DND-41 (cell line): ENCODE results near the gene RAB3B.
A peak's percentile ranks its signal among the peaks of the same experiment; 100 is the strongest.
"Not testable (repeated sequence)": the region's sequence is repeated elsewhere in the genome, so short reads cannot be mapped to it uniquely, and the experiment has no call there.

ENCODE experiments used
- ATAC-seq: fragments of 200-7000 bp; cut with Tn5 transposase; 3 replicates; pipeline ENCODE4 v1.9.1; 2021; ENCODE audit warnings: low read depth; ENCODE audit not compliant: insufficient read depth
- DNase-seq: peaks from one replicate; pipeline ENCODE4 v3.0.0-alpha.2; 2020
- H2AFZ ChIP-seq: 2 replicates; pipeline ENCODE4 v1.6.0; 2012; ENCODE audit warnings: low read depth, low read length
- H3K27ac ChIP-seq: 2 replicates; pipeline ENCODE4 v1.5.1; 2012; ENCODE audit warnings: low read length, inconsistent platforms
- H3K27me3 ChIP-seq: fragments of 200-600 bp; sonication (generic); 2 replicates; pipeline ENCODE4 v1.6.0; 2012; ENCODE audit warnings: low read length, mild to moderate bottlenecking, inconsistent platforms; ENCODE audit not compliant: insufficient read depth, poor library complexity
- H3K36me3 ChIP-seq: 2 replicates; pipeline ENCODE4 v1.5.1; 2012; ENCODE audit warnings: low read length, inconsistent platforms; ENCODE audit not compliant: insufficient read depth
- H3K4me1 ChIP-seq: 2 replicates; pipeline ENCODE4 v1.5.1; 2012; ENCODE audit warnings: mild to moderate bottlenecking, low read length; ENCODE audit not compliant: insufficient read depth
- H3K4me2 ChIP-seq: 2 replicates; pipeline ENCODE4 v1.6.0; 2012; ENCODE audit warnings: mild to moderate bottlenecking, moderate library complexity, low read length, inconsistent platforms; ENCODE audit not compliant: insufficient read depth
- H3K4me3 ChIP-seq, 2 experiments: fragments of 200-600 bp in 1 of 2; shearing (Covaris generic) in 1 of 2; 2 replicates each; pipeline ENCODE4 v1.5.1; 2012 to 2016; ENCODE audit warnings: inconsistent platforms in 2 of 2, low read length in 2 of 2, mild to moderate bottlenecking in 2 of 2, low read depth in 1 of 2, moderate library complexity in 1 of 2
- H3K79me2 ChIP-seq: 2 replicates; pipeline ENCODE4 v1.6.0; 2012; ENCODE audit warnings: low read length, inconsistent platforms; ENCODE audit not compliant: insufficient read depth
- H3K9ac ChIP-seq: 2 replicates; pipeline ENCODE4 v1.6.0; 2012; ENCODE audit warnings: low read depth, mild to moderate bottlenecking, inconsistent platforms, low read length, moderate library complexity
- H3K9me3 ChIP-seq: 2 replicates; pipeline ENCODE4 v1.5.1; 2012; ENCODE audit warnings: low read length, moderate library complexity, mild to moderate bottlenecking, inconsistent platforms; ENCODE audit not compliant: insufficient read depth, severe bottlenecking
- H4K20me1 ChIP-seq: 2 replicates; pipeline ENCODE4 v1.6.0; 2012; ENCODE audit warnings: low read length; ENCODE audit not compliant: insufficient read depth
- EZH2 ChIP-seq: IDR thresholded peaks from 3 replicates; pipeline ENCODE4 v1.6.1; 2012; ENCODE audit warnings: borderline replicate concordance, low read depth, mild to moderate bottlenecking, moderate library complexity, low read length, inconsistent platforms; ENCODE audit not compliant: severe bottlenecking
- TF ChIP-seq, protein P1 (sequence below): IDR thresholded peaks from 2 replicates; pipeline ENCODE4 v1.5.1; 2012; ENCODE audit warnings: borderline replicate concordance, low read length, moderate library complexity, mild to moderate bottlenecking; ENCODE audit not compliant: poor library complexity, severe bottlenecking; ENCODE audit errors: extremely low read depth

RAB3B gene

DNA sequence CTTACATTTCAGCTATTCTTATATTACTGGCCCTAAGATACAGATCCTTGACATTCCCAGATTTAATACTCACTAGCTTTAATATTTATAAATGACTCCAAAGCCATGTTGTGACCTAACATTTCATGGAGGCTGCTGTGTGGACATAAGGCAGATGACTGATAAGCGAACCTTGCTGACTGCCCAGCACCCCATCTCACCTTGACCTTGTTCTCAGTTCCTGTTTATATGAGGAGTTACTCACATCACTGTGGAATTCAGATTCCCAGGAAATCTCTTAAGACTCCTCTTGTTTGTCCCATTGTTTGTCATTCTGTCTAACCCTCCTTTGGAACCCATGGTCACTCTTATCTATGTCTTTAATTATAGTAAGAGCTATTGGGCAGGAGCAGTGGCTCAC is 21.9 kb downstream of the RAB3B start:
- no peaks in the 10 kb centered on the region for H3K4me1 ChIP-seq
- ATAC-seq (no peak), DNase-seq (no peak)
- H3K27me3 ChIP-seq = no peaks in the 10 kb centered on the region
- H3K79me2 ChIP-seq = no peaks in the 10 kb centered on the region
- no peak overlapping the region for H3K9ac ChIP-seq
- H4K20me1 ChIP-seq = no peaks in the 10 kb centered on the region
- TF ChIP-seq, protein P1, sequence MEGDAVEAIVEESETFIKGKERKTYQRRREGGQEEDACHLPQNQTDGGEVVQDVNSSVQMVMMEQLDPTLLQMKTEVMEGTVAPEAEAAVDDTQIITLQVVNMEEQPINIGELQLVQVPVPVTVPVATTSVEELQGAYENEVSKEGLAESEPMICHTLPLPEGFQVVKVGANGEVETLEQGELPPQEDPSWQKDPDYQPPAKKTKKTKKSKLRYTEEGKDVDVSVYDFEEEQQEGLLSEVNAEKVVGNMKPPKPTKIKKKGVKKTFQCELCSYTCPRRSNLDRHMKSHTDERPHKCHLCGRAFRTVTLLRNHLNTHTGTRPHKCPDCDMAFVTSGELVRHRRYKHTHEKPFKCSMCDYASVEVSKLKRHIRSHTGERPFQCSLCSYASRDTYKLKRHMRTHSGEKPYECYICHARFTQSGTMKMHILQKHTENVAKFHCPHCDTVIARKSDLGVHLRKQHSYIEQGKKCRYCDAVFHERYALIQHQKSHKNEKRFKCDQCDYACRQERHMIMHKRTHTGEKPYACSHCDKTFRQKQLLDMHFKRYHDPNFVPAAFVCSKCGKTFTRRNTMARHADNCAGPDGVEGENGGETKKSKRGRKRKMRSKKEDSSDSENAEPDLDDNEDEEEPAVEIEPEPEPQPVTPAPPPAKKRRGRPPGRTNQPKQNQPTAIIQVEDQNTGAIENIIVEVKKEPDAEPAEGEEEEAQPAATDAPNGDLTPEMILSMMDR = no peak
- no peak for TF ChIP-seq EZH2
- H3K4me3 ChIP-seq = no peak overlapping the region
- no peak overlapping the region for H2AFZ ChIP-seq
- no peaks in the 10 kb centered on the region for H3K9me3 ChIP-seq
- H3K4me2 ChIP-seq = no peak overlapping the region
- H3K27ac ChIP-seq = no peak overlapping the region
- H3K36me3 ChIP-seq = no peaks in the 10 kb centered on the region

DNA sequence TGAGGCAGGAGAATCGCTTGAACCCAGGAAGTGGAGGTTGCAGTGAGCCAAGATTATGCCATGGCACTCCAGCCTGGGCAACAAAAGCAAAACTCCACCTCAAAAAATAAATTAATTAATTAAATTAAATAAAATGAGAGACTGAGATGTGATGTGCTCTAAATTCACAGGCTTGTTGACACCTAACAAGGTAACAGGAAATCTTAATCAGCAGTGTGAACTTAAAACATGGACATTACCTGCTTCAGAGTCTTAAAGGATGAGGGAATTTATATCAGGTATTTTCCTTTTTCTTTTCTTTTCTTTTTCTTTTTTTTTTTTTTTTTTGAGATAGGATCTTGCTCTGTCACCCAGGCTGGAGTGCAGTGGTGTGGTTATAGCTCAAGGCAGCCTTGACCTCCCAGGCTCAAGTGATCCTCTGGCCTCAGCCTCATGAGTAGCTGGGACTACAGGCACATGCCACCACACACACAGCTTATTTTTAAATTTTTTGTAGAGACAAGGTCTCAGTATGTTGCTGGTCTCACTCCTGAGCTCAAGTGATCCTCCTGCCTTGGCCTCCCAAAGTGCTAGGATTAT is 23.2 kb downstream of the RAB3B start:
- H3K9ac ChIP-seq, H3K4me2 ChIP-seq, H3K27me3 ChIP-seq, H3K9me3 ChIP-seq, H3K36me3 ChIP-seq, DNase-seq, H4K20me1 ChIP-seq, ATAC-seq, H3K4me1 ChIP-seq, H3K4me3 ChIP-seq, H3K79me2 ChIP-seq, H2AFZ ChIP-seq, H3K27ac ChIP-seq: not testable (repeated sequence)

DNA sequence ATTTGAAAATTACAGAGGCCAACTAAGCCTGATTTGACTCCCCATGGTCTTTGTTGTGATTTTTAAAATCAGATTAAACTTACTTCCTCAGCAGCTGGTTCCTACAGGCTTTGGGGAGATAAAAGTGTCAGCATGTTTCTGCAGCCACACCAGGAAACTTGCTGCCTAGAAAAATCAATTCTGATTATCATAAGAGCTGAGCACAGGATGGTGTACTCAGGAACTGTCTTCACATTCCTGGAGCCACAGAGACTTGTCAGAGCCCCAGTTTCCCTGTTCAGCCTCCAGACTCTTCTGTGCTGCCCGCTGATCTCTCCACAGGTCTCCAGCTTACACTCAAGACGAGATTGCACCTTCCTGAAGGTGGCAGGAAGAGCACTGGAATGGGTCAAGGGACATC is 23.9 kb downstream of the RAB3B start:
- H3K4me3 ChIP-seq = no peak overlapping the region
- no peak overlapping the region for H2AFZ ChIP-seq
- H3K27me3 ChIP-seq = no peaks in the 10 kb centered on the region
- H4K20me1 ChIP-seq = no peaks in the 10 kb centered on the region
- H3K36me3 ChIP-seq = no peaks in the 10 kb centered on the region
- H3K9ac ChIP-seq = no peak overlapping the region
- H3K9me3 ChIP-seq = no peaks in the 10 kb centered on the region
- DNase-seq = no peak
- ATAC-seq = no peak
- H3K4me2 ChIP-seq = no peak overlapping the region
- TF ChIP-seq, protein P1 = no peak
- TF ChIP-seq EZH2 = no peak
- H3K79me2 ChIP-seq = no peaks in the 10 kb centered on the region
- no peak overlapping the region for H3K27ac ChIP-seq
- H3K4me1 ChIP-seq = no peaks in the 10 kb centered on the region

DNA sequence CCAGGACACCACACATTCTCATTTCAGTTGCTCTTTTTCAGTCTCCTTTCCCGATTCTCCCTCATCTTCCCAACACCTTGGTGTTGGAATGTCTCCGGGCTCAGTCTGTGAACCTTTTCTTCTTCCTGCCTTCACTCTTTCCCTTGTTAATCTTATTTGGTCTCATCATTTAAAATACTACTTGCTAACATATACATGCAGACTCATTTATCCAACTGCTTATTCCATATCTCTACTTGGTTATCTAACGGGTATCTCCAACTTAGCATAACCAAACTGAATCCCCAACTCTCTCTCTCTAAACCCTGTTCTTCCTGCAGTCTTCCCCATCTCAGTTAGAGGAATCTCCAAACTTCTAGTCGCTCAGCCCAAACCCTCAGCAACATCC is 26.2 kb downstream of the RAB3B start:
- TF ChIP-seq EZH2 = no peak
- TF ChIP-seq, protein P1 = no peak
- Histone ChIP-seq H3K36me3 (no peaks in the 10 kb centered on the region), H3K4me2 (no peak overlapping the region), H2AFZ (peak overlapping the region; percentile 1; the same call in 1 of the 2 replicates), H3K27ac (no peak overlapping the region), H3K9ac (no peak overlapping the region), H3K9me3 (no peaks in the 10 kb centered on the region), H3K79me2 (no peaks in the 10 kb centered on the region), H3K4me1 (no peaks in the 10 kb centered on the region), H3K27me3 (no peaks in the 10 kb centered on the region), H4K20me1 (no peaks in the 10 kb centered on the region), H3K4me3 (no peak overlapping the region)
- ATAC-seq = no peak
- DNase-seq = no peak
